Right atrium auricular region (tissue), 2 donors: Measurements from ENCODE around the gene ZDHHC8. TPM values are rescaled to one million over a fixed set of nuclear protein-coding genes. Genes with fewer than 3 reads are reported as not detected.

Experiments
- DNase-seq: peaks from one replicate; pipeline ENCODE4 v3.0.0-alpha.2; 2019; ENCODE audit warnings: low spot score
- H3K27ac ChIP-seq, 2 donors: fragments of 200-600 bp; sonication (generic); 1 replicate in 1 of 2; 2 replicates in 1 of 2; pipeline ENCODE4 v1.5.1; 2016 to 2019
- H3K27me3 ChIP-seq, 2 donors: fragments of 200-600 bp; sonication (generic); one replicate each; pipeline versions ENCODE4 v1.5.1 to v1.6.0; 2017 to 2019
- H3K36me3 ChIP-seq: fragments of 200-600 bp; sonication (generic); one replicate; pipeline ENCODE4 v1.5.1; 2016
- H3K4me1 ChIP-seq, 2 donors: fragments of 200-600 bp; sonication (generic); one replicate each; pipeline versions ENCODE4 v1.5.1 to v1.6.0; 2017 to 2019
- H3K4me3 ChIP-seq, 2 donors: fragments of 200-600 bp; sonication (generic); 1 replicate in 1 of 2; 2 replicates in 1 of 2; pipeline ENCODE4 v1.5.1; 2017 to 2019; ENCODE audit warnings: mild to moderate bottlenecking in 1 of 2, moderate library complexity in 1 of 2
- H3K9me3 ChIP-seq, 2 donors: fragments of 200-600 bp; sonication (generic); one replicate each; pipeline ENCODE4 v1.5.1; 2019
- CTCF ChIP-seq, 2 donors: fragments of 200-600 bp; sonication (generic); IDR thresholded peaks; one replicate each; pipeline ENCODE4 v1.5.1; 2019; ENCODE audit warnings: antibody characterized with exemption in 2 of 2
- total RNA-seq, 2 donors: library from RNA; depleted of rRNA; stranded (reverse); fragments of >200 nt; gene quantifications; one replicate each; pipeline ENCODE4 v1.1.0, GENCODE V29; 2016

ZDHHC8 gene
- total RNA-seq, 2 donors from 2014 or later, result 13.5 to 16.6 TPM

- H3K4me1 ChIP-seq, result no peaks in the 10 kb centered on the region
- H3K27ac ChIP-seq, result no peak overlapping the region
- H3K27me3 ChIP-seq, result no peaks in the 10 kb centered on the region
- no peak overlapping the region for H3K4me3 ChIP-seq
- peaks cover 76% of the 10 kb centered on the region for H3K36me3 ChIP-seq
- peaks cover 0 to 4% of the 10 kb centered on the region in 2 donors for H3K9me3 ChIP-seq
- no peak for TF ChIP-seq CTCF (IDR thresholded peaks at IDR 0.05)
- DNase-seq, result no peak
Observed at GRCh38 chr22:20101638-20102037, 30.0 kb upstream of the ZDHHC8 start.

- H3K9me3 ChIP-seq, result no peaks in the 10 kb centered on the region
- DNase-seq, result no peak
- no peaks in the 10 kb centered on the region for H3K4me1 ChIP-seq
- no peaks in the 10 kb centered on the region for H3K27me3 ChIP-seq
- H3K27ac ChIP-seq, result no peak overlapping the region
- peaks cover 76% of the 10 kb centered on the region for H3K36me3 ChIP-seq
- TF ChIP-seq CTCF (IDR thresholded peaks at IDR 0.05), result no peak
- H3K4me3 ChIP-seq, result no peak overlapping the region
Observed at GRCh38 chr22:20102203-20102780, 29.3 kb upstream of the ZDHHC8 start.

- Histone ChIP-seq H3K4me1 (no peaks in the 10 kb centered on the region), H3K36me3 (peaks cover 77% of the 10 kb centered on the region), H3K4me3 (no peak overlapping the region), H3K27ac (no peak overlapping the region), H3K27me3 (no peaks in the 10 kb centered on the region), H3K9me3 (no peaks in the 10 kb centered on the region)
- DNase-seq, result no peak
- no peak for TF ChIP-seq CTCF (IDR thresholded peaks at IDR 0.05)
Observed at GRCh38 chr22:20105456-20106204, 26.0 kb upstream of the ZDHHC8 start.

- H3K4me3 ChIP-seq, result no peak overlapping the region
- TF ChIP-seq CTCF (IDR thresholded peaks at IDR 0.05), result no peak
- no peak for DNase-seq
Observed at GRCh38 chr22:20106205-20106848, 25.3 kb upstream of the ZDHHC8 start.

GRCh38 chr22:20106849-20107237 is 24.8 kb upstream of the ZDHHC8 start:
- no peak for TF ChIP-seq CTCF (IDR thresholded peaks at IDR 0.05)
- Histone ChIP-seq H3K9me3 (no peaks in the 10 kb centered on the region), H3K27ac (no peak overlapping the region), H3K27me3 (no peaks in the 10 kb centered on the region), H3K4me3 (no peak overlapping the region), H3K36me3 (peaks cover 80% of the 10 kb centered on the region), H3K4me1 (no peaks in the 10 kb centered on the region)
- no peak for DNase-seq

More at GRCh38 chr22:20106205-20106848, 25.3 kb upstream of the ZDHHC8 start:
- Histone ChIP-seq H3K36me3 (peaks cover 79% of the 10 kb centered on the region), H3K9me3 (no peaks in the 10 kb centered on the region), H3K4me1 (no peaks in the 10 kb centered on the region), H3K27me3 (no peaks in the 10 kb centered on the region), H3K27ac (no peak overlapping the region)
